GM21360 (cell line): ENCODE data around the gene TRAPPC10.
"Not testable (repeated sequence)": the region's sequence is repeated elsewhere in the genome, so short reads cannot be mapped to it uniquely, and the experiment has no call there.

Source experiments
- ATAC-seq: cut with Tn5 transposase; IDR thresholded peaks from one replicate; pipeline ENCODE4 v1.9.1; 2021; ENCODE audit warnings: mild to moderate bottlenecking, moderate library complexity; ENCODE audit not compliant: unreplicated experiment

Gene TRAPPC10

GRCh38 chr21:44084496-44085241 is 72.6 kb downstream of the TRAPPC10 start:
- ATAC-seq, result no peak

- no peak for ATAC-seq
Measured at GRCh38 chr21:44085491-44086321, 73.6 kb downstream of the TRAPPC10 start.

- ATAC-seq, result no peak
Measured at GRCh38 chr21:44086636-44087425, 74.7 kb downstream of the TRAPPC10 start.

DNA sequence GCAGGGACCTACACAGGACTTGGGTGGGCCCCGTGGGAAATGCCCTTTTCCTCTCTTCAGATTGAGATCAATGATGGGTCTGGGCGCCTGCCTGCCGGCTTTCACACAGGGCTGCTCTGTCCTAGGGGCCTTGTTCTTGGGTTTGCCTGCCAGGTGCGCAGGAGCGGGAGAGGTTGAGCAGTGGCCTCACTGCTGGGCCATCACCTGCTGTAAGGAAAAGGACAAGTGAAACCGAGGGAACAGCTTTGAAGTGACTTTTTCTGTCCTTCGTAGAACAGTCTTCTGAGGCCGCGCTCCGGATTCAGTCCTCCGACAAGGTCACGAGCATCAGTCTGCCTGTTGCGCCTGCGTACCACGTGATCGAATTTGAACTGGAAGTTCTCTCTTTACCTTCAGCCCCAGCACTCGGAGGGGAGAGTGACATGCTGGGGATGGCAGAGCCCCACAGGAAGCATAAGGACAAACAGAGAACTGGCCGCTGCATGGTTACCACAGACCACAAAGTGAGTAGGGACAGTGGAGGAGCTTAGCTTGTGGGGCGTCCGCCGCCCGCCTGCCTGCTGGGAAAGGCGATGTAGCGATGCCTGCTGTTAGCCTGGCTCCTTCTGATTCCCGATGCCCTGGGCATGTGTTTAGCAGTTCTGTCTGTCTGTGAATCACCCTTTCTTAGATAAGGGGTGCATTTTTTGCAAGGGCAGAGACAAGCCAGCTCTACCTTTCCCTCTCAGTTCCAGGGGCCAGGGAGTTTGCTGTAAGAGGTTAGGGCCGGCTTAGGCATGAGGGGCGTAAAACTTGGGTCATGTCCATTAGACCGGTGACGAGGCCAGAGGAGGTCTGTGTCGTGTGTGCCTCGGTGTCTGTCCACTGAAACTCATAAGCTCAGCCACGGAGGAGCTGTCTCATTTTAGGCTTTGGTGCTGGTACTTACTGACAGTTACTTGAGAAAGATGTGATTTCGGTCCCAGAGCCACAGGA is 75.6 kb downstream of the TRAPPC10 start:
- no peak for ATAC-seq

DNA sequence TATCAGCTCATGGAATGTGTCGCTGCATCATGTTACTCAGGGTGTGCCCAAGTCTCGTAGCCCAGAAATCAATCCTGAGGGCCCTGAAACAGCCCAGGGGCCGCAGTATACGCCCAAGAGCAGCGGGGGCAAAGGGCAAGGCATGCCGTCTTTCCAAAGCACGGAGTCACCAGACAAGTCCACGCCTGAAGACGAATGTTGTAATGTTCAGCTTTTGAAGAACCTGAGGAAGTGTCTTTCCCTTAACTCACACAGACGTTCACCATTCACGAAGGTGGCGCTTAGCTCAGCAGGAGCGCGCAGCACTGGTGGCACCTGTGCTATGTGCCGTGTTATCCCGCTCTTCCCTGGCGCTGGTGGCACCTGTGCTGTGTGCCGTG is 76.3 kb downstream of the TRAPPC10 start:
- no peak for ATAC-seq

- ATAC-seq, result no peak
Measured at GRCh38 chr21:44089001-44089911, 77.1 kb downstream of the TRAPPC10 start.

GRCh38 chr21:44090325-44090724 is 78.2 kb downstream of the TRAPPC10 start:
- no peak for ATAC-seq

DNA sequence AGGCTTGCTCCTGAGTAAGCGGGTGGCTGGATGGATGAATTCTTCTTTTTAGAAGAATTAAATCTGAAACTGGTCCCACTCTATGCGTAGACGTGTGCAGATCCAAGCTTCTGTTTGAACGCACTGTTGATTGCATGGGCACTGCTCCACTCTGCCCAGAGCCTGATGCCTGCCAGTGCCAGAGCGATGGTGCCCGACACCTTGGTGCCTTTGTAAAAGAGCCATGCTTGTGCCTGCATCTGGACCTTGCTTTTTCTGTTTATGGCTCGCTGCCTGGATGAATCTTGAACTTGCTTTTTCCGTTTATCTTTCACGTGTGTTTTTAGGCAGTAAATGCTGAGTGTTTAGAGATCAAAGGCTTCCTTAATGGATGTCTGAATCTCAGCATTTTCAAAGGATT is 80.1 kb downstream of the TRAPPC10 start:
- no peak for ATAC-seq

- ATAC-seq, result no peak
Measured at GRCh38 chr21:44093761-44094160, 81.7 kb downstream of the TRAPPC10 start.

- no peak for ATAC-seq
Measured at GRCh38 chr21:44094832-44095231, 82.7 kb downstream of the TRAPPC10 start.

- ATAC-seq, result not testable (repeated sequence)
Measured at GRCh38 chr21:44098507-44098906, 86.4 kb downstream of the TRAPPC10 start.

DNA sequence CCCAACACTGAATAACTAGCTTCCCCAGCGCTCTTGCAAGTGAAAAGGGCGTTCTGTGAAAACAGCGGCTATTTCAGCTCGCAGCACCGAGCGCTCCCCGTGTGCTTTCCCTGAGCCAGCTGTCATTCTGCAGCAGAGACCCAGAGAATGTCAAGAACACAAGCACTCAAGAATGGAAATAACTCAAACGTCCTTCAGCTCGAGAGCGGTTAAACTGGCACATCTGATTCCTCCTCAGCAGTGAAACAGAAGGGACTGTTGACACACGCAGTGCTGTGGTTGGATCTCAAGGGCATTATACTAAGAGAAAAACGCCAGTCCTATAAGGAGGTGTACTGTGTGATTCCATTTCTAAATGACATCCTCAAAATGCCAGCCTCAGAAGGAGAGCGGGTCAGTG is 86.9 kb downstream of the TRAPPC10 start:
- not testable (repeated sequence) for ATAC-seq

DNA sequence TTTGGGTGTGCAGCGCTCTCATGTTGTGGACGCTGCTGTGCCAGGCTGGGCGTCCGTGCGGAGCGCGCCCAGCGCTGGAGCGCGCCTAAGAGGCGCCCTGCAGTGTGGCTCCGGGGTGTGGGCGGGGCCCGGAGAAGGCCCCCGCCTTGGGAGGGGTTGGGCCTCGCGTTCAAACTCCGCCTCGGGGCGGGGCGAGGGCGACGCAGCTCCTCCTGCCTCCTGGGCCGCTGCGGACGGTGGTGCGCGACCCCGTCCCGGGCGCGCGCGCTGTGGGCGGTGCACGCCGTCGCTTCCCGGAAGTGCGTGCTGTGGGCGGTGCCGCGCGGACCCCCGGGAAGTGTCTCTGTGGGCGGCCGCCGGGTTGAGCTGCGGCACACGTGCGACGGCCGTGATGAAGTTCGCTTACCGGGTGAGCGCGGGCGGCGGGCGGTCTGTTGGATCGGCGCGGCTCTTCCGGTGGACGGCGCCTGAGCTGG is 95.0 kb downstream of the TRAPPC10 start, which contains the start of gene PWP2:
Gene PWP2 (plus strand): TSS at position 374 of the 476 bp plus-strand sequence. CDS start 18 bp downstream, at position 392.
- ATAC-seq, result peak; percentile 86

DNA sequence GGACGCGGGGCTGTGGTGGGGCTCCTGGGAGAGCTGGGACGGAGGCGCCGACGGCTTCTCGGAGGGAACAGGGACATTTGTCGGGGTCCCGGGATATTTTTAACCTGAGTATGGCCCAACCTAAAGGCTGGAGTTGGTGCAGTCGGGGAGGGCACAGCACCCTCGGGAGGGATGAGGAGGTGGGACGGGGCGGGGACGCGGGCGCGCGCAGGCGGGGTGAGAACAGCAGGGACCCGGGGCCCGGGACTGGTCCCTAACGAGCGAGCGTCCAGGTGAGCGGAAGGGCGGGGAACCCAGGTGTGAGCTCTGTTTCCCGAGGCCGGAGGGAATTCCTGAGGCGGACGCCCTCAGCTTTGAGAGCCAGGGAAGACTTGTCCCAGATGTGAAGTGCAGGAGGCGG is 95.5 kb downstream of the TRAPPC10 start:
- not testable (repeated sequence) for ATAC-seq

- not testable (repeated sequence) for ATAC-seq
Measured at GRCh38 chr21:44113702-44114371, 101.7 kb downstream of the TRAPPC10 start.

- not testable (repeated sequence) for ATAC-seq
Measured at GRCh38 chr21:44122131-44122530, 110.0 kb downstream of the TRAPPC10 start.

DNA sequence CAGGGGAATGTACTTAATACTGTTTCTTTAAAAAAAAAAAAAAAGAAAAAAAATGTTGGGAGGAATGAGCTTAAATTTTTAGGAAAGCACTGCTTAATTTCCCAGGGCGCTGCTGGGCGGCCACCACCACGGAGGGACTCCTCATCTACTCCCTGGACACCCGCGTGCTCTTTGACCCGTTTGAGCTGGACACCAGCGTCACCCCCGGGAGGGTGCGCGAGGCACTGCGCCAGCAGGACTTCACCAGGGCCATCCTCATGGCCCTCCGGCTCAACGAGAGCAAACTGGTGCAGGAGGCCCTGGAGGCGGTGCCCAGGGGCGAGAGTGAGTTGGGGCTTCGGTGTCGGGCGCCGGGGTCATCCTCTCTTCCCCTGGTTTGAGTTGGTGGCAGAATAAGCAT is 115.7 kb downstream of the TRAPPC10 start:
- not testable (repeated sequence) for ATAC-seq

DNA sequence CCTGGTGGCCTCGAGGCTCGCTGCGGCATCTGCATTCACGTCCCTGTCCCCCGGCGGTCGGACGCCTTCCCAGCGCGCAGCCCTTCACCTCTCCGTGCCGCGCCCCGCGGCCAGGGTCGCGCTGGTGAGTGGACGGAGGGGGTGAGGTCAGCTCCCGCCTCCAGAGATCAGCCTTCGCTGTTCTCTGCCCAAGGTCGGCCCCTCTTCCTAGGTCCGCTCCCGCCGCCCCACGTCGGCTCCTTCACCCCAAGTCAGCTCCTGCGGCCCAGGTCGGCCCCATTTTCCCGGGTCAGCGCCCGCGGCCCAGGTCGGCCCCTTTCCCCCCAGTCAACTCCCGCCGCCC is 121.6 kb downstream of the TRAPPC10 start:
- ATAC-seq, result not testable (repeated sequence)
